Activated effector memory CD4-positive, alpha-beta T cell treated with anti-CD3 and anti-CD28 coated beads, Interleukin-2, amount 50 U/mL, for 16 hours (primary cell): ENCODE measurements around the gene ATP2B3.

Source experiments
- DNase-seq: peaks from one replicate; pipeline ENCODE4 v3.0.0-alpha.2; 2020

ATP2B3 gene

GRCh38 chrX:153490217-153490930, 27.1 kb upstream of the ATP2B3 start:
- no peak for DNase-seq

DNA sequence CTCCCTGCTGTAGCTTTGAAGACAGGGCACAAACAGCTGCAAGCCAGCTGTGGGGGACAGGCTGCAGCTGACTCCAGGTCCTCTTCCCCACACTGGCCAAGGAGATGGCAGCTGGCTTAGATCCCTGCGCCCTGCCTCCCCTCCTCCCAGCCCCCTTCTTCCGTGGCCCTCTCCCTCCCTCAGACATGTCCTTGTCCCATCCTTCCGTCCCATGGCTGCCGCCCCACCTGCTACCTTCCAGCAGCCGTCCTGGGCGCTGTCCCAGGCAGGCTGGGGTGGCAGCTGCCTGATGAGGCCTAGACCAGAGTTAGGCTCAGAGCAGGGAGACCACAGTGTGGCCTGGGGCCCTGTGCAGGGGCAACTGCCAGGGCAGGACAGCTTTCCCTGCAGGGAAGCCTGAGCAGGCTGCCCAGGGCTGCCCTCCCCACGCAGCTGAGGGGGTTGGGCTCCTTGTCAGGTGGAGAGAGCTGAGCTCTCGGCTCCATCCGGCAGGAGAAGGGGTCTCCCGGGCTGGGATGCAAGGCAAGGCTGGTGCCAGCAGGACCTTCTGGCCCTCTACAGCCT, 26.0 kb upstream of the ATP2B3 start:
- no peak for DNase-seq

DNA sequence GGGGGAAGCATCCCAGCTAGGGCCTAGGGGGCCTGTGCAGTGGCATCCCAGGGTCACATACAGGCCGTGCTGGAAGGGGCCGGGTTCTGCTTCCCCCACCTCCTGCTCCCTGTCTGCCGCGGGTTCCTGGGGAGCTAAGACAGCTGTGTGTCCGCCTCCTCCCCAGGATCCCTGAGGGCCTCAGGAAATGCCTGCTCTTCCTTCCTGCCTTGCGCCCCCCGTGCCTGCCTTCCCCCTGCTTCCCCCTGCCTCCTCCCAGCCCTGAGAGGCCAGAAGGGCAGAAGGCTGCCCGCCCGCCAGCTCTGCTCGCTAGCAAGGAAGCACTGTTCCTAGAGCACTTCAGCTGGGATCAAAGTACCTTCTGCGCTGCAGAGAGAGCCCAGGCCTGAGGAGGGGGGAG, 25.5 kb upstream of the ATP2B3 start:
- DNase-seq, result no peak

- no peak for DNase-seq
Observed at GRCh38 chrX:153492543-153492942, 24.9 kb upstream of the ATP2B3 start.

DNA sequence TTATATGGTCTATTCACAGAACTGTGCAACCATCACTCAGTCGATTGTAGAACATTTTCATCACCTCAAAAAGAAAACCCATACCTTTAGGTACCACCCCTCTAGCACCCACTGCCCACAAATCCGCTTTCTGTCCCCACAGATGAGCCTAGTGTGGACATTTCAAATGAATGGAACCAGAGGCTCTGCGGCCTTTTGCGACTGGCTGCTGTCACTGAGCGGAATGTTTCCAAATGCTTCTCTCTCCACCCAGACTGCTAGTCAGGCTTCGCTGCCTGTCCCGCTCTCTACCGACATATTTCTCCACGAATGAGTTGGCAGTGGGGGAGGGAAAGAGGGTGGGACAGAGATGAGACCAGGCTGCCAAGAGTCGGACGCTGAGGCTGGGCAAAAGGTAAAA, 24.4 kb upstream of the ATP2B3 start:
- no peak for DNase-seq

- DNase-seq, result no peak
Observed at GRCh38 chrX:153494061-153494460, 23.4 kb upstream of the ATP2B3 start.

DNA sequence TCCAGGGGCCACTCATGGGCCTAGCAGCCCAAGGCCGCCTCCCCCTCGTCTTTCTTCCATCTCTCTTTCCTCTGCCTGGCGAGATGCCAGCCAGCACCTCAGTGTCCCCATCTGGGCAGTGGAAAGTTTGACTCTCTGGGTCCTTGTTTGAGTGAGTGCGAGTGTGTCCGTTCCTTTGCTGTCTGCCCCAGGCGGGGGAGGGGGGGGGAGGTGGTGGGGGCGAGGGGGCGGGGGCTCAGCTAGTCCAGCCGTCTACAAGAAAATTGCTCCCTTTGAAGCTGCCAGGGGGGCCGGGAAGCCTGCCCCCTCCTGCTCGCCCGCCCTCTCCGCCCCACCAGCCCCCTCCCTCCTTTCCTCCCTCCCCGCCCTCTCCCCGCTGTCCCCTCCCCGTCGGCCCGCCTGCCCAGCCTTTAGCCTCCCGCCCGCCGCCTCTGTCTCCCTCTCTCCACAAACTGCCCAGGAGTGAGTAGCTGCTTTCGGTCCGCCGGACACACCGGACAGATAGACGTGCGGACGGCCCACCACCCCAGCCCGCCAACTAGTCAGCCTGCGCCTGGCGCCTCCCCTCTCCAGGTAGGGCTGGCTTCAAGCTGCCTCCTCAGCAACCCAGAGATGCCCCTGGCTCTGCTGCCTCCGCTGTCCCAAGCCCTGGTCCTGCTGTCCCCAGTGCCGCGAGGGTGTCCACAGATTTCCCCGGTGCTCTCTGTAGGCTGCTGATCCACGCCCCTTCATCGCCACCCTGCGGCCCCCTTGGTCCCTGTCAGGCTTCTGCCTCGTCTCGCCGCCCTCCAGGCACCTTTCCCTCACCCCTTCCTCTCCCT, 22.7 kb upstream of the ATP2B3 start, which contains the start of gene BGN:
Gene BGN, plus strand, starts transcription at position 440 of the 821 bp plus-strand sequence. CDS start 9,652 bp downstream, outside the sequence.
- no peak for DNase-seq

- no peak for DNase-seq
Observed at GRCh38 chrX:153495362-153495751, 22.1 kb upstream of the ATP2B3 start.

GRCh38 chrX:153495903-153496589, 21.4 kb upstream of the ATP2B3 start:
- DNase-seq, result no peak

GRCh38 chrX:153496590-153496959, 20.9 kb upstream of the ATP2B3 start:
- no peak for DNase-seq

GRCh38 chrX:153498453-153498852, 19.0 kb upstream of the ATP2B3 start:
- DNase-seq, result no peak

DNA sequence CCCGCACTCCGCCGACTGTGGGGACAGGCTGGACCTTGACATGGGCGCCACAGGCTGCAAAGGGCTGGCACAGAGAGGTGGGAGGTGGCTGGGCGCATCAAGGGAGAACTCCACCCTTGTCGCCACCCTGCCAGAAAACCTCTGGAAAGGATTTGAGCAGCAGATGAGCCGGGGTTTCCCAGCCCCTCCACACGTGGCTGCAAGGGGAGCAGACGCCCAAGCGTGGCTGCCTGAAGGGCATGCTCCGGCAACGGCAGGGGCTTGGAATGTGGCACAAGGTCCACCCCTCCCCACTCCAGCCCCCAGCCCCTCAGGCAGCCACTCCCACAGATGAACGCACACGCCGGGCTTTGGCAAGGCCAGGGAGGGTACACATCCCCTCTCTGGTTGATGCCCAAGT, 18.1 kb upstream of the ATP2B3 start:
- no peak for DNase-seq

GRCh38 chrX:153499876-153500275, 17.6 kb upstream of the ATP2B3 start:
- no peak for DNase-seq

- no peak for DNase-seq
Observed at GRCh38 chrX:153500676-153501280, 16.7 kb upstream of the ATP2B3 start.

- no peak for DNase-seq
Observed at GRCh38 chrX:153501530-153501929, 15.9 kb upstream of the ATP2B3 start.

DNA sequence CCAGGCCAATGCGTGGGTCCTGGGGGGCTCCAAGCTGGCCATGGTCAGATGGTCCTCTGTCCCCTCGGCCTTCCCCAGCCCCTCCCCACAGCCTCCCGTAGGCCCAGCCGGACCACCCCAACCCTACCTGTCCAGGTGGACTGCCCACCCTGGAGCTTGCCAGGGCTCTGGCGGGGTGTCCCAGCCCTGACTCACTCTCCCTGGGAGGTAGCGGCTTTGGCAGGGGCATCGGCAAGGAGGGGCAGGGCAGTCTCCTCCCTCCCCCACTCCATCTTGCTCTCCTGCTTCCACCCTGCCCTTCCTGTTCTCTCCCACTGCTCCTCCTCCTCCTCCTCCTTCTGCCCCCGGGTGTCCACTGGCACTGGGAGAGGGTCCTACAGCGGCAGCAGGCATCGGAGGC, 15.3 kb upstream of the ATP2B3 start:
- DNase-seq, result no peak

GRCh38 chrX:153502796-153503195, 14.6 kb upstream of the ATP2B3 start:
- DNase-seq, result no peak

GRCh38 chrX:153504445-153505016, 12.9 kb upstream of the ATP2B3 start:
- no peak for DNase-seq

- no peak for DNase-seq
Observed at GRCh38 chrX:153505361-153505760, 12.1 kb upstream of the ATP2B3 start.

DNA sequence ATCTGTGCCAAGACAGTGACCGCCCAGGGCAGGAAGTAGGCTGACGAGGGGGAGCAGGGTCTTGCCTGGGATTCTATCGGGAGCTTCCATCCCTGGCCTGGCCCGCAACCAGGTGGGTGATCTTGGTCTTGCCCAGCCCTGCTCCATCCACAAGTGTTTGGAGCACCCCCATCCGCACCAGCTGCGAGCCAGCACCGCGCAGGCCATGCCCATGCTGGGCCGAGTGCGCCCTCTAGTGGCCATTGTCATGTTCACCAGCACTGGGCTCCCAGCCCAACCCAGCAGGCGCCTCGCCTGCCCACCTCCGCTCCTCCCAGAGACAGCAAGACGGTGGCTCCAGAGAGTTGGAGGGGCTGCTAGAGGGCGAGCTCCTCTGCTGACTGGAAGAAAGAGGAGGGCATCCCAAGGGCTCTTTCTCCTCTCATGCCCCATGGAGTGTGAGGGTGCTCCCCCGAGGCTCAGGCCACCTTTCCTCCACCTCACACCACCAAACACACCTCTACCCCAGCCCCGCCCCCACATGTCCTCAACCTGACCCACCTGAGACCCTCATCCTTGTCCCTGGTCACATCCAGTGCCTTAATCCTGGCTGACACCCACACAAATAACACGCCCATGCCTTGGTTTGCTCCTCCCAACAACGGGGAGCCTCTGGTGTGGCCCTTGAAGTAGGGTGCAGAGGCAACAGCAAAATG, 9.8 kb upstream of the ATP2B3 start:
- peak; percentile 94 for DNase-seq

GRCh38 chrX:153509592-153509991, 7.8 kb upstream of the ATP2B3 start:
- no peak for DNase-seq

- no peak for DNase-seq
Observed at GRCh38 chrX:153510383-153510782, 7.1 kb upstream of the ATP2B3 start.
